A549 treated with AZD9567 at 1 μM for 4 hours (cell line): ENCODE measurements around the gene ARMC5. TPM values are rescaled to one million over a fixed set of nuclear protein-coding genes. Genes with fewer than 3 reads are reported as not detected.

Source experiments
- total RNA-seq: library from RNA; stranded (reverse); fragments of 200-300 nt; extraction: Qiagen RNA extraction; gene quantifications from 5 replicates; pipeline ENCODE4 v1.2.3, GENCODE V29; 2022; ENCODE audit not compliant: insufficient read depth

The ARMC5 gene, protein sequence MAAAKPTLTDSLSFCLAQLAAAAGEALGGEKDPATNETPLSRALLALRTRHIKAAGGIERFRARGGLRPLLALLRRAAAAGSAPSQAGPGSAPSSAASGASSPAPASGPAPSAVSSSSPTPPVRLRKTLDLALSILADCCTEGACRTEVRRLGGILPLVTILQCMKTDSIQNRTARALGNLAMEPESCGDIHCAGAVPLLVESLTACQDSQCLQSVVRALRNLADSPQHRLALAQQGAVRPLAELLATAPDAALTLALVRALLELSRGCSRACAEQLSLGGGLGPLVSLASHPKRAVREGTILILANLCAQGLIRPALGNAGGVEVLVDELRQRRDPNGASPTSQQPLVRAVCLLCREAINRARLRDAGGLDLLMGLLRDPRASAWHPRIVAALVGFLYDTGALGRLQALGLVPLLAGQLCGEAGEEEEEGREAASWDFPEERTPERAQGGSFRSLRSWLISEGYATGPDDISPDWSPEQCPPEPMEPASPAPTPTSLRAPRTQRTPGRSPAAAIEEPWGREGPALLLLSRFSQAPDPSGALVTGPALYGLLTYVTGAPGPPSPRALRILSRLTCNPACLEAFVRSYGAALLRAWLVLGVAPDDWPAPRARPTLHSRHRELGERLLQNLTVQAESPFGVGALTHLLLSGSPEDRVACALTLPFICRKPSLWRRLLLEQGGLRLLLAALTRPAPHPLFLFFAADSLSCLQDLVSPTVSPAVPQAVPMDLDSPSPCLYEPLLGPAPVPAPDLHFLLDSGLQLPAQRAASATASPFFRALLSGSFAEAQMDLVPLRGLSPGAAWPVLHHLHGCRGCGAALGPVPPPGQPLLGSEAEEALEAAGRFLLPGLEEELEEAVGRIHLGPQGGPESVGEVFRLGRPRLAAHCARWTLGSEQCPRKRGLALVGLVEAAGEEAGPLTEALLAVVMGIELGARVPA
- total RNA-seq = 7.0 to 13.3 TPM (median 10.6 TPM) in 5 replicates

DNA sequence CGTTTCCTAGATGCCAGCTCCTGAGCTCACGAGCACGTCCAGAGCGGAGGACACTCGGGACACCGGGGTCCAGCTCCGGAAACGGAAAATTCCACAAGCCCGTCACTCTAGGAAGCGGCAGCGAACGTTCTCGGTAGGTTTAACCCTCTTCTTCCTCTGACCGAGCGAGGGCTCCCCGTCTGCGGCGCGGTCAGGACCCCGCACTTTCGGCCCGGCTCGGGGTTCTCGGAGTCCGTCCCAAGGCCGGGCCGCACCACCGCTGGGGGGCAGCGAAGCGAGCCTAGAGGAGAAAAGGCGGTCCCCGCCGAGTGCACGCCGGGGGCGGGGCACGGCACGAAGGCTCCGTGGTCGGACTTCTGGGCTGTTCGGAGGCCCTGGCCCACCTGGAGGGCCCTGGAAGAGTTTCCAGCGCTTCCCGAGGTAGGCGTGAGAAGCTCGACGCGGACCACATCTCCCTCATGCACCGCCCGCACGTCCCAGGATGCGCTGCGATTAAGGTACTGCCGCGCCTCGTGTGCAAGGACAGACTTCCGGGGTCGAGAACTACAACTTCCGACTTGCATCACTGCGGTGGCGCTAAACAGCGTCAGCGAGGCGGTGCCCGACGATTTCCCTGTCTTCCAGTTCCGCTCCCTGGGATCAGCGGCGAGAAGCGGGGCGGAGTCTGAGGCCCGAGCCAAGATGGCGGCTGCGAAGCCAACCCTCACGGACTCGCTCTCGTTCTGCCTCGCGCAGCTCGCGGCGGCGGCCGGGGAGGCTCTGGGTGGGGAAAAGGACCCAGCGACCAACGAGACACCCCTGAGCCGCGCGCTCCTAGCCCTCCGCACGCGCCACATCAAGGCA is at the start of gene ARMC5:
Gene ARMC5, plus strand, starts transcription at position 658 of the 843 bp plus-strand sequence. Its CDS starts 24 bp downstream, at position 682.

DNA sequence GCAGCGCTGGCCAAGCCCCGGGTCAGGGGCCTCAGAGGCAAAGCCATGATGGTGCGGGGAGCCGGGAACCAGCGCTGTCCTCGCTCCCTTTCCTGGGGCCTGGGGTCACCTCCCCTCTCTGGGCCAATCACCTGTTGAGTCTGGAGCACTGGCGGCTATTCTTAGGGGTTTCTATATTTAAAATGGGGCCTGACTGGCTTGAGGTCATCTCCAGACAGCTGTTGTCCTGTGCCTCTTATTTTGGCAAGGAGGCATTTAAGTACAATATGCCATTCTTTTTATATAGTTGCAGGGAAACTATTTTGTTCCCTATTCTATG is 31.1 kb upstream of the ARMC5 start, which contains the start of gene COX6A2:
Gene COX6A2, minus strand, starts transcription at position 82 of the 319 bp plus-strand sequence. Its CDS starts 35 bp downstream, at position 47.

DNA sequence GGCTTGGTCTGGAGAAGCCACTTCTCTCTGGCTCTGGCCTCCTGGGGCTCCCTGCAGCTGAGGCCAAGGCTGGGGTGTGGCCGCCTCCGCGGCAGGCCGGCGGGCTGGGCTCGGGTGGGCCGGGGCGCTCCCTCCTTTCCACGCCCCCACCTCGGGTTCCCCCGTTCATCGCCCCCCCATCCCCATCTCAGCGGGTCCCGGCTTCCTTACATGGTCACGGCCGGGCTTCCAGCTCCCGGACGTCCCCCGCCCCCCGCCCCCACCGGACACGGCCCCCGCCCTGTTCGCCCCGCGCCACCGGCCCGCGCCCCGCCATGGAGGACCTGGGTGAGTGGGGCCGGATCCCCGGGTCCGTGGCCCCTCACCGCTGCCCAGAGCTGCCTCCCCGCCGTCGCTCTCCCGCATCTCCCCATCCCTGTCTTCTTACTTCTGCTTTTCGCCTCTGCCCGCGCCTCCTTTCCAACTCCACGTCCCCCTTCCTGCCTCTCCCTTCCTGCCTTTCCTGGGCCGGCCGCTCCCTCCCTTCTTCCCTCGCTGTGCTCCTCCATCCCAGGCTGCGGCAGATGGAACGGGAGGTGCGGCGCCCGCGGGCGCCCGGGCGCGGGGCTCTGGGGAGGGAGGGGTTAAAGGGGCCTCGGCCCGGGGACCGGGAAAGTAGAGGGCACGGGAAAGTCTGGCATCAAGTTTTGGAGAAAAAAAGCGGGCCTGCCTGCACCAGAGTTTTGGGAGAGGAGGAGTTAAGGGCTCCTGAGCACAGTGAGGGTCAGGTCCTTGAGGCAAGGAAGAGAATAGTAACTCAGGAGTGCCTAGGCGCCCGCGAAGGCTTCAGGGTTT is 12.8 kb downstream of the ARMC5 start, which contains the start of gene TGFB1I1:
Gene TGFB1I1, plus strand, starts transcription at position 278 of the 834 bp plus-strand sequence. Its CDS starts 37 bp downstream, at position 315.

DNA sequence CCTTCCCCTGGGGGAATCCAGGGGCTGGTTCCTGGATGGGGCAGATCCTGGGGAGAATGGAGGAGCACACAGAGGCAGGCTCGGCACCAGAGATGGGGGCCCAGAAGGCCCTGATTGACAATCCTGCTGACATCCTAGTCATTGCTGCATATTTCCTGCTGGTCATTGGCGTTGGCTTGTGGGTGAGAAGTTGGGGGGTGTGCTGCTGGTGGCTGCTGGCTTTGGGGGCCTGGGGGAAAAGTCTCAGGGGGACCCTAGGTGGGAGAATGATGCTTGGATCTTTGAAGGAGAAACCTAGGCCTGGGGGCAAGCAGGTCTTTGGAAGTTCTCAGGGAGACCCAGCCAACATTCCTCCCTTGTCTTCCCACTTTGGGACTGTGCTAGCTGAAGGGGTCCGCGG is 23.8 kb downstream of the ARMC5 start, which contains the start of gene SLC5A2:
Gene SLC5A2, plus strand, starts transcription at position 43 of the 400 bp plus-strand sequence. Its CDS starts 14 bp downstream, at position 57.

DNA sequence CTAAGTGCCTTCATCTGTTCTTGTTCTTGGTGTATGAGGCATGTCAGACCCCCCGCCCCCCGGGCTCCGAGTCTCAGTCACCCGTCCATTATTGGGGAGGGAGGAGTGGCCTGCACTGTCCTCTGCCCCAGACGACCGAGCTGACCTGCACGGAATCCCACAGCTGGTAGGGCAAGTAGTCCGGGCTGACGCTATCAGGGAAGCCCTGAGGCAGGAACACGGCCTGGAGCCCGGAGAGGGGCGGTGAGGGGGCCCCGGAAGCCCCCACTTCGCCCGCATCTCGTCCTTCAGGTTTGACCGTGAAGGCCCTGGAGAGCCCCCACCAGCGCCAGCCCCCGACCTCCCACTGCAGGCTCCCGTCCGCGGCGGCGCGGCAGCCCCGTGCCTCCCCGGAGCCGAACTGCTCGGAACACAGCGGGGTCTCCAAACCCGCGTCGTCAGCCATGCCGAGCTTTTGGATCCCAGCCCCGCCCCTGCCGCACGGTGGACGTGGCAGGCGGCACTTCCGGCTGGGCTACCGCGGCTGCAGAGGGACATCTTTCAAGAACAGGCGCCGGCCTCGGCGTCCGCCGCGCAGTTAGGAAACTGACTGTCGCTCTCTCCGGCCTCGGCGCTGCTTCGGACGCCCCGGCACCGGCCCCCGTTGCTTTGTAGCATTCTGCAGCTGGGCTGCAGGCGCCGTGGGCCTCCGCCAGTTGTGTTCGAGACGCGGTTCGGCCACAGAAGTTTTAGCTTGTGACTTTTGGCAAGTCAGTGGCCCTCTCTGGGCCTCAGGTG is 48.8 kb downstream of the ARMC5 start, which contains the start of gene RUSF1:
Gene RUSF1, minus strand, starts transcription at position 463 of the 777 bp plus-strand sequence. Its CDS starts 18 bp downstream, at position 445.

Other genes starting within 250 kb of the ARMC5 start
- gene TRIM72, start 245.4 kb upstream of the ARMC5 start, total RNA-seq = 0.05 to 0.10 TPM (median 0.05 TPM) in 4 of 5 replicates, not detected in the other
- gene PYDC1, start 242.4 kb upstream of the ARMC5 start, total RNA-seq = not detected in 5 replicates
- gene ITGAM, start 199.5 kb upstream of the ARMC5 start, total RNA-seq = 1.4 to 2.4 TPM (median 1.8 TPM) in 4 of 5 replicates, not detected in the other
- gene ITGAX, start 104.3 kb upstream of the ARMC5 start, total RNA-seq = 0.85 to 1.7 TPM (median 1.3 TPM) in 4 of 5 replicates, not detected in the other
- not detected in 5 replicates for gene ITGAD, start 66.2 kb upstream of the ARMC5 start, total RNA-seq
- not detected in 5 replicates for gene COX6A2, start 31.1 kb upstream of the ARMC5 start, total RNA-seq
- gene ZNF843, start 16.7 kb upstream of the ARMC5 start, total RNA-seq = 0.09 to 0.20 TPM (median 0.13 TPM) in 4 of 5 replicates, not detected in the other
- gene TGFB1I1, start 12.7 kb downstream of the ARMC5 start, total RNA-seq = 36.2 to 91.1 TPM (median 45.2 TPM) in 5 replicates
- gene SLC5A2, start 23.6 kb downstream of the ARMC5 start, total RNA-seq = 0.13 to 0.56 TPM (median 0.38 TPM) in 4 of 5 replicates, not detected in the other
- 34.9 to 59.2 TPM (median 55.7 TPM) in 5 replicates for gene RUSF1, start 48.9 kb downstream of the ARMC5 start, total RNA-seq
- not detected in 5 replicates for gene AHSP, start 68.4 kb downstream of the ARMC5 start, total RNA-seq